Measurements from ENCODE around the gene KLHL11.

GRCh38 chr17:41822216-41823140 lies 42.7 kb downstream of the KLHL11 start:
- TF ChIP-seq EZH2phosphoT487 (conservative IDR thresholded peaks at IDR 0.05; ENCODE audit: low read length) = no peak
- TF ChIP-seq CTCF (IDR thresholded peaks at IDR 0.05; ENCODE audit: insufficient read depth, low read length, poor library complexity, severe bottlenecking) = no peak

All from SU-DHL-6 (cell line).